ENCODE measurements around the gene ARMCX1. TPM values are rescaled to one million over a fixed set of nuclear protein-coding genes. Genes with fewer than 3 reads are reported as not detected.
"Not testable (repeated sequence)": the region's sequence is repeated elsewhere in the genome, so short reads cannot be mapped to it uniquely, and the experiment has no call there.

ARMCX1 gene
- total and polyA plus RNA-seq, 10 donors: 5.2 to 22.8 (median 14.9) TPM

DNA sequence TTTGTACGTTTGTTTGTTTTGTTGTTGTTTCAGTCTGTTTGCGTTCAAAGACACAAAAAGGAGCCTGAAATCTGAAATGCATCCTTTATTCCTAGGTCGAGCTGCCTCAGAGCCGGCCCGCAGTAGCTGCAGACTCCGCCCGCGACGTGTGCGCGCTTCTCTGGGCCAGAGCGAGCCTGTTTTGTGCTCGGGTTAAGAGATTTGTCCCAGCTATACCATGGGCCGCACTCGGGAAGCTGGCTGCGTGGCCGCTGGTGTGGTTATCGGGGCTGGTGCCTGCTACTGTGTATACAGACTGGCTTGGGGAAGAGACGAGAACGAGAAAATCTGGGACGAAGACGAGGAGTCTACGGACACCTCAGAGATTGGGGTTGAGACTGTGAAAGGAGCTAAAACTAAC lies 2.4 kb downstream of the ARMCX1 start:
- intact Hi-C loops (cut with DNase I; ENCODE audit: low total_unique reads): no loop called here
- WGBS, 5 donors: 83 to 97% (median 94%) methylated on average over 23 of the region's 23 CpGs
- Histone ChIP-seq H3K9me3 (no peaks in the 10 kb centered on the region), H3K27ac (no peak overlapping the region), H3K4me3 (no peak overlapping the region), H3K27me3 (replicated peaks in 1 of 7) (peaks cover 0 to 14% (median 0%) of the 10 kb centered on the region in 7 donors), H3K36me3 (peaks cover 0 to 12% (median 0%) of the 10 kb centered on the region in 6 donors), H3K4me1 (peaks cover 0 to 3% (median 0%) of the 10 kb centered on the region in 6 donors)
- DNase-seq: no peak
- TF ChIP-seq CTCF (IDR thresholded peaks at IDR 0.05 in 8 of 11, conservative IDR thresholded peaks at IDR 0.05 in 3 of 11) (no peak), POLR2AphosphoS5 (IDR thresholded peaks at IDR 0.05) (no peak), POLR2A (IDR thresholded peaks at IDR 0.05) (no peak)

- intact Hi-C loops (cut with DNase I; ENCODE audit: low total_unique reads): no loop called here
- Histone ChIP-seq H3K27me3 (replicated peaks in 1 of 7) (peaks cover 0 to 7% (median 0%) of the 10 kb centered on the region in 7 donors), H3K4me3 (no peak overlapping the region), H3K27ac (no peak overlapping the region), H3K36me3 (no peaks in the 10 kb centered on the region), H3K9me3 (no peaks in the 10 kb centered on the region), H3K4me1 (no peaks in the 10 kb centered on the region)
- no peak for DNase-seq
- TF ChIP-seq POLR2AphosphoS5 (IDR thresholded peaks at IDR 0.05) (no peak), POLR2A (IDR thresholded peaks at IDR 0.05) (no peak), CTCF (IDR thresholded peaks at IDR 0.05 in 8 of 11, conservative IDR thresholded peaks at IDR 0.05 in 3 of 11) (no peak)
Observed at GRCh38 chrX:101564651-101565050, 14.3 kb downstream of the ARMCX1 start.

- peaks cover 0 to 29% (median 0%) of the 10 kb centered on the region in 7 donors for H3K27me3 ChIP-seq (replicated peaks in 1 of 7)
- intact Hi-C loops (cut with DNase I; ENCODE audit: low total_unique reads): loop anchor here (5.0 kb wide), 1 partner anchor 201 kb away; no protein-coding TSS in a partner anchor
- TF ChIP-seq CTCF (IDR thresholded peaks at IDR 0.05 in 8 of 11, conservative IDR thresholded peaks at IDR 0.05 in 3 of 11) (peak in 10 of 11 experiments; percentile 19 to 81 (median 60)), POLR2AphosphoS5 (IDR thresholded peaks at IDR 0.05) (no peak)
- no peaks in the 10 kb centered on the region for H3K9me3 ChIP-seq
- H3K4me3 ChIP-seq: no peak overlapping the region
- no peaks in the 10 kb centered on the region for H3K36me3 ChIP-seq
- no peak for DNase-seq
- no peaks in the 10 kb centered on the region for H3K4me1 ChIP-seq
- WGBS, 5 donors: 9 to 20% (median 11%) methylated on average over 5 of the region's 5 CpGs
- no peak overlapping the region for H3K27ac ChIP-seq
Observed at GRCh38 chrX:101595739-101596419, 45.5 kb downstream of the ARMCX1 start.

- H3K36me3 ChIP-seq, H3K9me3 ChIP-seq, H3K4me3 ChIP-seq, DNase-seq, H3K27ac ChIP-seq, H3K4me1 ChIP-seq: not testable (repeated sequence)
- peaks cover 0 to 12% (median 0%) of the 10 kb centered on the region in 7 donors for H3K27me3 ChIP-seq (replicated peaks in 1 of 7)
- 86 to 91% (median 88%) methylated on average over 3 to 6 of the region's 8 CpGs; no CpG with 5 or more reads in 1 of the 5 donors for WGBS, 5 donors
- intact Hi-C loops (cut with DNase I; ENCODE audit: low total_unique reads): loop anchor here (5.0 kb wide), 1 partner anchor 198 kb away; no protein-coding TSS in a partner anchor
Observed at GRCh38 chrX:101599592-101599991, 49.2 kb downstream of the ARMCX1 start.

Measured in spleen (tissue), 11 donors.